Dermis microvascular lymphatic vessel endothelial cell (primary cell): ENCODE results near the gene CHMP5. TPM values are rescaled to one million over a fixed set of nuclear protein-coding genes. Genes with fewer than 3 reads are reported as not detected.

Experiments
- DNase-seq, 2 donors: peaks; one replicate each; pipeline versions ENCODE4 v3.0.0 to v3.0.0-alpha.2; 2010; ENCODE audit warnings: low read depth in 2 of 2
- total RNA-seq: library from RNA; depleted of rRNA; stranded (reverse); fragments of >200 nt; gene quantifications from 2 replicates; pipeline ENCODE4 v1.2.1, GENCODE V29; 2014

CHMP5 gene
- total RNA-seq, 1 donor from 2014 or later, result 66.5 TPM

- DNase-seq, result no peak
Observed at GRCh38 chr9:33242609-33243134, 22.2 kb upstream of the CHMP5 start.

GRCh38 chr9:33244137-33244784 lies 20.6 kb upstream of the CHMP5 start:
- no peak for DNase-seq

DNA sequence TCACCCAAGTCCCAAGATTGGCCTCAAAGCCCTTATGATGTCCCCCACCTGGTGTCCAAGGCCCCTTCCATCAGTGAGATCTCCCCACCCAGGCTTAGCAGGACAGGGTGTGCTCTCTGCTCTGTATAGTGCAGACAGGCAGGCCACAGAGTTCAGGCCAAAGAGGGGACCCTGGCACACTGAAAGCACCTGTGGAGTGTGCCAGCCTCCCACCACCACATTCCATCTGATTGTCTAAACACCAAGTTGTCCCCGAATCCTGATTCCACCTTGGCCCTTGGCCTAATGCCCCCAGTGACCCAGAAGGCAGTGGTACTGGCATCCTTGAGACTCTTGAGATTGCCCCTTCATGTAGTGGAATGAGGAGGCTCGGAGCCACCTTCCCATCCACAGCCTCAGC lies 19.5 kb upstream of the CHMP5 start:
- DNase-seq, result no peak

GRCh38 chr9:33246269-33246860 lies 18.5 kb upstream of the CHMP5 start:
- DNase-seq, result no peak

GRCh38 chr9:33248606-33249005 lies 16.2 kb upstream of the CHMP5 start:
- no peak for DNase-seq

- no peak for DNase-seq
Observed at GRCh38 chr9:33249087-33249658, 15.7 kb upstream of the CHMP5 start.

GRCh38 chr9:33249983-33250382 lies 14.9 kb upstream of the CHMP5 start:
- DNase-seq, result no peak

DNA sequence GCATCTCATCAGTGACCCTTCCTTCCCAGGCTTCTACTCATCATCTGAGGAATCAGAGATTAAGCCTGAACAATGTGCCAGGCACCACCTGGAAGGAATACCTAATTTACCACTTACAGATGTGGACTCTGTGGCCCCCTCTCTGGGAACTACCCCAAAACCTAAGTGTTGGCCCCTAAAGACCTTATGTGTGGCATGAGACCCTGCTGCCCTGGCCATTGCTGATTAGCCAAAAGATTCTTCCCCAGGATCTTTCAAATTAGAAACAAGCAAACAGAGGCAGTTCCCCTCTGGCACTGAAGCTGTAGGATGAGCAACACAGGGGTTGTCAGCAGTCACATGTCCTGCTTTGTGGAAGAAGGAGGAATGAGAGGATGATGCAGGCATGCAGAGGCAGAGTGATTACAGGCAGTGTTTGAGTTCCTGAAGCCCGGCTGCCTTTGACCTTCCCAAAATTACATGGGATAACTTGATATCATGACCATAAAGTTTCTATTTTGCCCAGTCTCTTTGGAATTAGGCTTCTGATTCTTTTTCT lies 14.3 kb upstream of the CHMP5 start:
- peak in 1 of 2 donors; percentile 11 for DNase-seq

DNA sequence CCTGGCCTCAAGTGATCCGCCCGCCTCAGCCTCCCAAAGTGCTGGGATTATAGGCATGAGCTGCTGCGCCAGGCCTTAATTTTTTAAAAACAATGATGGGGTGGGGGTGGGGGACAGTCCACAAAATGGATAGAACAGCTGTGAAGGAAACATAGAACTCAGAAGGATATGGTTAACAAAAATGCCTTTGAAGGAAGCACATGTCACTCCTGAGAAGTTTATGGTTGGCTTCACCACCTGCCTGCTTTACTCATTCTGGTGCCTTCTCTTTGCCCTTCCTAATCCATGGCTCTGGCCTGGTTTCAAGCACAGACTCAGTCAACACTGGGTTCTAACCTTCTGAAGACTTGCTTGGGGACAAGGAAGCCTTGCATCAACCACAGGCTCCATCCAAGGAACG lies 10.6 kb upstream of the CHMP5 start:
- DNase-seq, result no peak

GRCh38 chr9:33255014-33255413 lies 9.8 kb upstream of the CHMP5 start:
- no peak for DNase-seq

DNA sequence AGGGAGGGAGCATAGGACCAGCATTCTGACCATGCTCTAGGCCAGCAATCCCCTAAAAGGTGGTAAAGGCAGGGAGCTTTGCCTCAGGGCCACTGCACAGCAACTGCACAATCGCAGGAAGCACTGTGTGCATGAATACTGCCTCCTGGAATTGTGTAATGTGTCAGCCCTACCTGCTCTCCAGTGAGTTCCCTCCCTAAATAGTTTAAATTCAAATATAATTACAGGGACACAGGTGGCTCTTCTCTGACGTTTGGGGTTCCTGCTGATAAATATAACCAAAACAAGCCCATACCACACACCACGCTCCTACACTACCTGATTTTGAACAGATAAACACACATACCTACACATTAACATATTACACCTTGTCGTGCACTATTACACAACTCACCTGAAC lies 9.4 kb upstream of the CHMP5 start:
- no peak for DNase-seq

- DNase-seq, result no peak
Observed at GRCh38 chr9:33256236-33256635, 8.6 kb upstream of the CHMP5 start.

- no peak for DNase-seq
Observed at GRCh38 chr9:33257276-33257675, 7.6 kb upstream of the CHMP5 start.

DNA sequence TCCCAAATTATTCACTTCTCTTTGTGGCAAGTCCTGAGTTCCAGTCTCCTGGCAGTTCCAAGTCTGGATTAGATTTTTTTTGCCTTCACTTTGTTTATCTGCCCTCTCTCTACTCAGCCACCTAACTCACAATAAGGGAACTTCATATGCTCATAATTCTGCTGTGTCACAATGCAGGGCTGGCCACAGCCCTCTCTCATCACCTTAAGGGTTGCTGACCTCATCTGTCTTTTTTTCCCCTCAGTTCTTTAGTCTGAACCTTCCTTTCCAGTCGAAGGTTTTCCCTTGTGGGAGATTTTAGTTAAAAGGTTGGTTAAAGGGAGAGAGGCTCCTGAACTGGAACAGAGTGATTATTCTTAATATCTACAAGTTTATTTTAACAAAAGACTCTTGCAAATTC lies 4.5 kb upstream of the CHMP5 start:
- DNase-seq, result no peak

GRCh38 chr9:33263131-33264002 lies 1.5 kb upstream of the CHMP5 start:
- DNase-seq, result peak in 1 of 2 donors; percentile 64

GRCh38 chr9:33264003-33264472 lies 811 bp upstream of the CHMP5 start:
- DNase-seq, result peak; percentile 18 to 49

GRCh38 chr9:33265211-33265865 lies 489 bp downstream of the CHMP5 start:
- peak in 1 of 2 donors; percentile 3 for DNase-seq

GRCh38 chr9:33267151-33267767 lies 2.4 kb downstream of the CHMP5 start:
- no peak for DNase-seq

GRCh38 chr9:33270146-33270545 lies 5.3 kb downstream of the CHMP5 start:
- DNase-seq, result no peak

DNA sequence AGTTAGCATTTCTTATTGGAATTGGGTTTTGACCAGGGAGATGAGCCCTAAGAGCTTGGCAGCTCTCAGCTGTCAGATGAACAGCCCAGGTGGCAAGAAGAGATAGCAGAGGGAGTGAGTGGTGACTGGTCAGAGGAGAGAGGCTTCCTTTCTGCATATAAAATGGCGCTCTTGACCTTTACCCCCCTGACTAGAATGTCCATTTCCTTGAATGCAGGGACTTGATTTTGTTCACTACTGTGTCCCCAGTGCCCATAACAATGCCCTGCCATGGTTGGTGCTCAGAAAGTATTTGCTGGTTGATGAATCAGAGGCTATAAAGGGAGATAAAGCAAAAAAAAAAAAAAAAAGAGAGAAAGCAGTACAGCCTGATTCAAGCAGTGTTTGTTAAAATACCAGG lies 7.2 kb downstream of the CHMP5 start:
- DNase-seq, result no peak
